Uterus (tissue), 2 donors: Measurements from ENCODE around the gene ABHD6.

Experiments used
- CTCF ChIP-seq, 4 experiments: fragments of 200-600 bp in 2 of 4; fragments of 450-650 bp in 2 of 4; sonication (generic) in 2 of 4; IDR thresholded peaks; one replicate each; pipeline ENCODE4 v1.5.1; 2016 to 2019; ENCODE audit warnings: antibody characterized with exemption in 4 of 4, mild to moderate bottlenecking in 2 of 4, moderate library complexity in 1 of 4
- POLR2A ChIP-seq, 2 donors: fragments of 450-650 bp; IDR thresholded peaks; one replicate each; pipeline ENCODE4 v1.6.1; 2016; ENCODE audit warnings: antibody characterized with exemption in 2 of 2, mild to moderate bottlenecking in 1 of 2, moderate library complexity in 1 of 2

GRCh38 chr3:58223855-58224254, 13.7 kb upstream of the ABHD6 start:
- TF ChIP-seq CTCF (IDR thresholded peaks at IDR 0.05) (no peak), POLR2A (IDR thresholded peaks at IDR 0.05) (no peak)
